PC-9 (cell line): ENCODE results near the gene MIF. TPM values are rescaled to one million over a fixed set of nuclear protein-coding genes. Genes with fewer than 3 reads are reported as not detected.
"Not testable (repeated sequence)": the region's sequence is repeated elsewhere in the genome, so short reads cannot be mapped to it uniquely, and the experiment has no call there.

Experiments used
- BruUV-seq: library from RNA; stranded (reverse); fragments of 400-500 nt; replicated peaks from 2 replicates; lab custom pipeline; 2021; lab: Mats Ljungman, UMichigan
- CTCF ChIA-PET: fragments of 300-600 bp; sonication (Branson Sonifier 250); formaldehyde crosslinking; loops from one replicate; lab custom pipeline; 2022; ENCODE audit warnings: antibody characterized with exemption; lab: Charles Lee
- POLR2A ChIA-PET: fragments of 300-600 bp; sonication (Branson Sonifier 250); formaldehyde crosslinking; loops from one replicate; lab custom pipeline; 2022; ENCODE audit warnings: antibody characterized with exemption; ENCODE audit not compliant: unreplicated experiment; lab: Charles Lee
- DNase-seq, 2 experiments: peaks; one replicate each; pipeline versions ENCODE4 v3.0.0 to v3.0.0-alpha.2; 2015 to 2022; ENCODE audit warnings: mixed read lengths in 1 of 2
- H2AFZ ChIP-seq: fragments of 200-600 bp; sonication (generic); 2 replicates; pipeline ENCODE4 v1.8.1; 2017; ENCODE audit warnings: antibody characterized with exemption
- H3F3A ChIP-seq: fragments of 200-600 bp; sonication (generic); 2 replicates; pipeline ENCODE4 v1.8.1; 2017; ENCODE audit warnings: antibody characterized with exemption, mild to moderate bottlenecking, low read depth; ENCODE audit not compliant: insufficient read depth
- H3K27ac ChIP-seq: fragments of 200-600 bp; sonication (generic); 2 replicates; pipeline ENCODE4 v1.6.1; 2016; ENCODE audit warnings: mixed run types
- H3K27me3 ChIP-seq: fragments of 200-600 bp; sonication (generic); 2 replicates; pipeline ENCODE4 v1.6.1; 2016; ENCODE audit warnings: low read depth, mixed run types; ENCODE audit not compliant: insufficient read depth
- H3K36me3 ChIP-seq: fragments of 200-600 bp; sonication (generic); 2 replicates; pipeline ENCODE4 v1.6.1; 2016; ENCODE audit warnings: low read depth, mixed run types
- H3K4me1 ChIP-seq: fragments of 200-600 bp; sonication (generic); replicated peaks from 2 replicates; pipeline ENCODE4 v1.6.1; 2016; ENCODE audit warnings: mixed run types; ENCODE audit not compliant: insufficient read depth
- H3K4me2 ChIP-seq: fragments of 200-600 bp; sonication (generic); 2 replicates; pipeline ENCODE4 v1.6.1; 2017; ENCODE audit warnings: mixed run types
- H3K4me3 ChIP-seq: fragments of 200-600 bp; sonication (generic); 2 replicates; pipeline ENCODE4 v1.6.1; 2016; ENCODE audit warnings: mixed run types
- H3K79me2 ChIP-seq: fragments of 200-600 bp; sonication (generic); 2 replicates; pipeline ENCODE4 v1.6.1; 2017; ENCODE audit warnings: low read depth, mixed run types
- H3K9me2 ChIP-seq: fragments of 200-600 bp; sonication (generic); 2 replicates; pipeline ENCODE4 v1.8.1; 2017; ENCODE audit warnings: mild to moderate bottlenecking; ENCODE audit not compliant: insufficient read depth
- H3K9me3 ChIP-seq: fragments of 200-600 bp; sonication (generic); 2 replicates; pipeline ENCODE4 v1.8.1; 2016; ENCODE audit warnings: low read depth; ENCODE audit not compliant: insufficient read depth
- H4K20me1 ChIP-seq: fragments of 200-600 bp; sonication (generic); 2 replicates; pipeline ENCODE4 v1.8.1; 2017; ENCODE audit not compliant: insufficient read depth
- CTCF ChIP-seq: fragments of 200-600 bp; sonication (generic); conservative IDR thresholded peaks from 2 replicates; pipeline ENCODE4 v1.6.1; 2017; ENCODE audit warnings: mixed run types, antibody characterized with exemption, mild to moderate bottlenecking, moderate library complexity
- EZH2 ChIP-seq: fragments of 200-600 bp; sonication (generic); IDR thresholded peaks from 2 replicates; pipeline ENCODE4 v1.8.0; 2017; ENCODE audit warnings: antibody characterized with exemption, low read depth
- intact Hi-C: fragments of 100-400 bp; cut with micrococcal nuclease; formaldehyde crosslinking; loops from one replicate; pipeline ENCODE4 v1.10.0; 2022; ENCODE audit not compliant: unreplicated experiment
- total RNA-seq: library from RNA; stranded (reverse); gene quantifications from 2 replicates; pipeline ENCODE4 v1.2.3, GENCODE V29; 2021

MIF gene
- total RNA-seq, 1 experiment from 2014 or later: 695 TPM

GRCh38 chr22:23915290-23915689 is 21.1 kb downstream of the MIF start:
- no peaks in the 10 kb centered on the region for H3K36me3 ChIP-seq
- H3F3A ChIP-seq: peaks cover 23% of the 10 kb centered on the region
- no peak for DNase-seq
- no peak overlapping the region for H2AFZ ChIP-seq
- no peaks in the 10 kb centered on the region for H3K9me2 ChIP-seq
- TF ChIP-seq CTCF (no peak), EZH2 (no peak)
- no peaks in the 10 kb centered on the region for H3K9me3 ChIP-seq
- H3K27ac ChIP-seq: no peak overlapping the region
- H3K79me2 ChIP-seq: peaks cover 10% of the 10 kb centered on the region; the same call in 1 of the 2 replicates
- ChIA-PET POLR2A (no interaction called here), CTCF (no interaction called here)
- intact Hi-C loops: no loop called here
- H3K4me2 ChIP-seq: no peak overlapping the region
- BruUV-seq: no TSS peak
- no peaks in the 10 kb centered on the region for H4K20me1 ChIP-seq
- no peaks in the 10 kb centered on the region for H3K27me3 ChIP-seq
- H3K4me3 ChIP-seq: no peak overlapping the region
- peaks cover 12% of the 10 kb centered on the region; the same call in 1 of the 2 replicates for H3K4me1 ChIP-seq

- H3K9me2 ChIP-seq, intact Hi-C loops, DNase-seq, H2AFZ ChIP-seq, H3K4me2 ChIP-seq, H3K9me3 ChIP-seq, CTCF ChIA-PET, H3K27ac ChIP-seq, POLR2A ChIA-PET, BruUV-seq, H3K79me2 ChIP-seq, H3K4me3 ChIP-seq, H4K20me1 ChIP-seq, H3K27me3 ChIP-seq: not testable (repeated sequence)
- peaks cover 13% of the 10 kb centered on the region; the same call in 1 of the 2 replicates for H3K4me1 ChIP-seq
- H3K36me3 ChIP-seq: peaks cover 13% of the 10 kb centered on the region
- H3F3A ChIP-seq: peaks cover 36% of the 10 kb centered on the region
These were observed 26.1 kb downstream of the MIF start for GRCh38 chr22:23920267-23920611.

GRCh38 chr22:23921586-23922201 is 27.5 kb downstream of the MIF start:
- Histone ChIP-seq H3K4me1 (peaks cover 13% of the 10 kb centered on the region; the same call in 1 of the 2 replicates), H3F3A (peaks cover 33% of the 10 kb centered on the region; the same call in 1 of the 2 replicates), H3K9me3 (peaks cover 17% of the 10 kb centered on the region), H3K36me3 (peaks cover 22% of the 10 kb centered on the region)
- H3K4me3 ChIP-seq, H3K79me2 ChIP-seq, H4K20me1 ChIP-seq, H3K27ac ChIP-seq, H3K9me2 ChIP-seq, POLR2A ChIA-PET, intact Hi-C loops, H3K4me2 ChIP-seq, H3K27me3 ChIP-seq, H2AFZ ChIP-seq, BruUV-seq: not testable (repeated sequence)
- DNase-seq: peak; percentile 27 to 74
- CTCF ChIA-PET: interaction anchor here (0.6 kb wide), 1 partner anchor 196 kb away, joined by 4 read pairs; no protein-coding TSS in a partner anchor

GRCh38 chr22:23922921-23923320 is 28.7 kb downstream of the MIF start:
- ChIA-PET POLR2A (no interaction called here), CTCF (no interaction called here)
- H3K36me3 ChIP-seq: peaks cover 22% of the 10 kb centered on the region
- no TSS peak for BruUV-seq
- H3K27me3 ChIP-seq: no peaks in the 10 kb centered on the region
- H3K9me3 ChIP-seq: peaks cover 17% of the 10 kb centered on the region
- H2AFZ ChIP-seq: no peak overlapping the region
- H4K20me1 ChIP-seq: no peaks in the 10 kb centered on the region
- H3K4me1 ChIP-seq: peaks cover 13% of the 10 kb centered on the region; the same call in 1 of the 2 replicates
- no peaks in the 10 kb centered on the region for H3K79me2 ChIP-seq
- H3K27ac ChIP-seq: no peak overlapping the region
- peaks cover 28% of the 10 kb centered on the region; the same call in 1 of the 2 replicates for H3F3A ChIP-seq
- no peak overlapping the region for H3K4me3 ChIP-seq
- DNase-seq: no peak
- intact Hi-C loops: no loop called here
- H3K9me2 ChIP-seq: no peaks in the 10 kb centered on the region
- no peak overlapping the region for H3K4me2 ChIP-seq
- TF ChIP-seq EZH2: no peak
- TF ChIP-seq CTCF: no peak
